Smooth muscle cell (in vitro differentiated cells): ENCODE data around the gene PRR14. TPM values are rescaled to one million over a fixed set of nuclear protein-coding genes. Genes with fewer than 3 reads are reported as not detected.

Experiments used
- DNase-seq: peaks from one replicate; lab custom pipeline; 2025; ENCODE audit not compliant: unreplicated experiment; lab: John Stamatoyannopoulos, UW
- H2AFZ ChIP-seq: fragments of 200-600 bp; sonication (generic); 2 replicates; pipeline ENCODE4 v1.6.0; 2016; ENCODE audit warnings: antibody characterized with exemption, low read depth, mild to moderate bottlenecking
- H3F3A ChIP-seq: fragments of 200-600 bp; sonication (generic); 2 replicates; pipeline ENCODE4 v1.6.0; 2017; ENCODE audit warnings: antibody characterized with exemption, low read depth
- H3K27ac ChIP-seq: fragments of 200-600 bp; sonication (generic); 2 replicates; pipeline ENCODE4 v1.5.1; 2016; ENCODE audit warnings: low read depth, mild to moderate bottlenecking
- H3K27me3 ChIP-seq: fragments of 200-600 bp; sonication (generic); 2 replicates; pipeline ENCODE4 v1.6.1; 2016; ENCODE audit warnings: low read depth, mild to moderate bottlenecking
- H3K36me3 ChIP-seq: fragments of 200-600 bp; sonication (generic); 2 replicates; pipeline ENCODE4 v1.5.1; 2016; ENCODE audit warnings: low read depth
- H3K4me1 ChIP-seq: fragments of 200-600 bp; sonication (generic); 2 replicates; pipeline ENCODE4 v1.5.1; 2016; ENCODE audit warnings: low read depth
- H3K4me2 ChIP-seq: fragments of 200-600 bp; sonication (generic); 2 replicates; pipeline ENCODE4 v1.6.0; 2016; ENCODE audit warnings: mild to moderate bottlenecking
- H3K4me3 ChIP-seq: fragments of 200-600 bp; sonication (generic); 2 replicates; pipeline ENCODE4 v1.5.1; 2016; ENCODE audit warnings: mild to moderate bottlenecking
- H3K79me2 ChIP-seq: fragments of 200-600 bp; sonication (generic); 2 replicates; pipeline ENCODE4 v1.6.0; 2016; ENCODE audit warnings: low read depth, mild to moderate bottlenecking
- H3K9ac ChIP-seq: fragments of 200-600 bp; sonication (generic); 2 replicates; pipeline ENCODE4 v1.6.0; 2016; ENCODE audit warnings: low read depth
- H3K9me3 ChIP-seq: fragments of 200-600 bp; sonication (generic); replicated peaks from 2 replicates; pipeline ENCODE4 v1.5.1; 2016; ENCODE audit warnings: low read depth
- H4K20me1 ChIP-seq: fragments of 200-600 bp; sonication (generic); 2 replicates; pipeline ENCODE4 v1.6.0; 2016; ENCODE audit warnings: low read depth
- CTCF ChIP-seq: fragments of 200-600 bp; sonication (generic); IDR thresholded peaks from 2 replicates; pipeline ENCODE4 v1.5.1; 2017; ENCODE audit warnings: borderline replicate concordance, mild to moderate bottlenecking, antibody characterized with exemption; ENCODE audit not compliant: insufficient read depth, poor library complexity, severe bottlenecking
- WGBS: methylation state at CpG from one replicate; pipeline ENCODE4 v1.1.7; 2016; ENCODE audit warnings: low lambda C conversion rate; 5-methylcytosine and 5-hydroxymethylcytosine counted together
- polyA plus RNA-seq: library from polyadenylated mRNA; unstranded; fragments of >200 nt; fragmentation: Nextera tagmentation; extraction: Ambion mirVana; gene quantifications from 2 replicates; pipeline ENCODE4 v1.2.1, GENCODE V29; 2016
- total RNA-seq: library from RNA; depleted of rRNA; stranded (reverse); fragments of >200 nt; gene quantifications from 2 replicates; pipeline ENCODE4 v1.2.3, GENCODE V29; 2014

PRR14 gene
- total and polyA plus RNA-seq, 2 experiments from 2014 or later: 16.7 to 22.0 TPM

GRCh38 chr16:30603945-30604315 lies 46.8 kb upstream of the PRR14 start:
- H3K27me3 ChIP-seq: no peaks in the 10 kb centered on the region
- H3K9me3 ChIP-seq: no peaks in the 10 kb centered on the region
- H3K36me3 ChIP-seq: no peaks in the 10 kb centered on the region
- H3K27ac ChIP-seq: no peak overlapping the region
- H3F3A ChIP-seq: peaks cover 9% of the 10 kb centered on the region
- no peak overlapping the region for H2AFZ ChIP-seq
- peaks cover 17% of the 10 kb centered on the region for H3K79me2 ChIP-seq
- no peaks in the 10 kb centered on the region for H4K20me1 ChIP-seq
- TF ChIP-seq CTCF: no peak
- no peak overlapping the region for H3K4me2 ChIP-seq
- no peaks in the 10 kb centered on the region for H3K4me1 ChIP-seq
- no peak overlapping the region for H3K4me3 ChIP-seq
- over 99% methylated on average over 7 of the region's 7 CpGs for WGBS
- DNase-seq: no peak
- no peak overlapping the region for H3K9ac ChIP-seq

- Histone ChIP-seq H2AFZ (no peak overlapping the region), H4K20me1 (no peaks in the 10 kb centered on the region), H3F3A (peaks cover 9% of the 10 kb centered on the region), H3K27me3 (no peaks in the 10 kb centered on the region), H3K36me3 (no peaks in the 10 kb centered on the region), H3K79me2 (peaks cover 22% of the 10 kb centered on the region), H3K4me2 (no peak overlapping the region), H3K4me1 (no peaks in the 10 kb centered on the region), H3K27ac (no peak overlapping the region), H3K9ac (no peak overlapping the region), H3K9me3 (no peaks in the 10 kb centered on the region), H3K4me3 (no peak overlapping the region)
- TF ChIP-seq CTCF: no peak
- DNase-seq: no peak
- 97% methylated on average over 48 of the region's 49 CpGs for WGBS
Observed at GRCh38 chr16:30604316-30604947, 46.3 kb upstream of the PRR14 start.

- Histone ChIP-seq H3K4me2 (no peak overlapping the region), H3K27ac (no peak overlapping the region), H4K20me1 (no peaks in the 10 kb centered on the region), H3K36me3 (no peaks in the 10 kb centered on the region), H3K9ac (no peak overlapping the region), H3K9me3 (no peaks in the 10 kb centered on the region), H3K27me3 (no peaks in the 10 kb centered on the region), H3K4me1 (no peaks in the 10 kb centered on the region), H3K4me3 (no peak overlapping the region), H3K79me2 (peaks cover 26% of the 10 kb centered on the region), H2AFZ (no peak overlapping the region), H3F3A (peaks cover 9% of the 10 kb centered on the region)
- DNase-seq: no peak
- TF ChIP-seq CTCF: no peak
- WGBS: 96% methylated on average over 15 of the region's 15 CpGs
Observed at GRCh38 chr16:30605158-30605557, 45.6 kb upstream of the PRR14 start.

GRCh38 chr16:30606004-30606403 lies 44.8 kb upstream of the PRR14 start:
- no peak overlapping the region for H3K4me2 ChIP-seq
- TF ChIP-seq CTCF: no peak
- no peaks in the 10 kb centered on the region for H4K20me1 ChIP-seq
- no peaks in the 10 kb centered on the region for H3K36me3 ChIP-seq
- H3K27ac ChIP-seq: no peak overlapping the region
- no peaks in the 10 kb centered on the region for H3K27me3 ChIP-seq
- H3K9me3 ChIP-seq: no peaks in the 10 kb centered on the region
- H3K79me2 ChIP-seq: peaks cover 26% of the 10 kb centered on the region
- peaks cover 9% of the 10 kb centered on the region for H3F3A ChIP-seq
- H3K4me3 ChIP-seq: no peak overlapping the region
- no peak overlapping the region for H3K9ac ChIP-seq
- DNase-seq: no peak
- no peaks in the 10 kb centered on the region for H3K4me1 ChIP-seq
- no peak overlapping the region for H2AFZ ChIP-seq
- WGBS: 100% methylated on average over 3 of the region's 3 CpGs
